ENCODE measurements around the gene APOL5.

DNA sequence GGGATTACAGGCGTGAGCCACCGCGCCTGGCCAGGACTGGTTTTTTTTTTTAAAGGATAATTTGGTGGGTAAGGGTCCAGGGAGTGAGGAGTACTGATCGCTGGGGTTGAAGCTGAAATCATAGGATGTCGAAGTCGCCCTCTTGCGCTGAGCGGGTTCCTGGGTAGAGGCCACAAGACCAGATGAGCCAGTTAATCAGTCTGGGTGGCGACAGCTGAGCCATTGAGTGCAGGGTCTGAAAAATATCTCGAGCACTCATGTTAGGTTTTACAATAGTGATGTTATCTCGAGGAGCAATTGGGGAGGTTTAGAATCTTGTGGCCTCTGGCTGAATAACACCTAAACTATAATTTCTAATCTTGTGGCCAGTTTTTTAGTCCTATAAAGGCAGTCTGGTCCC, 7.8 kb downstream of the APOL5 start:
- TF ChIP-seq, protein P1, sequence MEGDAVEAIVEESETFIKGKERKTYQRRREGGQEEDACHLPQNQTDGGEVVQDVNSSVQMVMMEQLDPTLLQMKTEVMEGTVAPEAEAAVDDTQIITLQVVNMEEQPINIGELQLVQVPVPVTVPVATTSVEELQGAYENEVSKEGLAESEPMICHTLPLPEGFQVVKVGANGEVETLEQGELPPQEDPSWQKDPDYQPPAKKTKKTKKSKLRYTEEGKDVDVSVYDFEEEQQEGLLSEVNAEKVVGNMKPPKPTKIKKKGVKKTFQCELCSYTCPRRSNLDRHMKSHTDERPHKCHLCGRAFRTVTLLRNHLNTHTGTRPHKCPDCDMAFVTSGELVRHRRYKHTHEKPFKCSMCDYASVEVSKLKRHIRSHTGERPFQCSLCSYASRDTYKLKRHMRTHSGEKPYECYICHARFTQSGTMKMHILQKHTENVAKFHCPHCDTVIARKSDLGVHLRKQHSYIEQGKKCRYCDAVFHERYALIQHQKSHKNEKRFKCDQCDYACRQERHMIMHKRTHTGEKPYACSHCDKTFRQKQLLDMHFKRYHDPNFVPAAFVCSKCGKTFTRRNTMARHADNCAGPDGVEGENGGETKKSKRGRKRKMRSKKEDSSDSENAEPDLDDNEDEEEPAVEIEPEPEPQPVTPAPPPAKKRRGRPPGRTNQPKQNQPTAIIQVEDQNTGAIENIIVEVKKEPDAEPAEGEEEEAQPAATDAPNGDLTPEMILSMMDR (conservative IDR thresholded peaks at IDR 0.05; ENCODE audit: low read length): no peak
- no peak for TF ChIP-seq EZH2phosphoT487 (IDR thresholded peaks at IDR 0.05; ENCODE audit: borderline replicate concordance, low read depth, low read length)

Data from OCI-LY7 (cell line).